AG04449 (cell line): ENCODE measurements around the gene GIMAP8.
"Not testable (repeated sequence)": the region's sequence is repeated elsewhere in the genome, so short reads cannot be mapped to it uniquely, and the experiment has no call there.

ENCODE experiments used
- CTCF ChIA-PET: fragments of 350-600 bp; formaldehyde crosslinking; extraction: SDS; loops from one replicate; lab custom pipeline; 2021; ENCODE audit warnings: antibody characterized with exemption; lab: Yijun Ruan, JAX
- POLR2A ChIA-PET: fragments of 400-600, 350-600 bp; formaldehyde crosslinking; extraction: SDS; loops from one replicate; lab custom pipeline; 2020; ENCODE audit warnings: antibody characterized with exemption, inconsistent platforms; lab: Yijun Ruan, JAX
- DNase-seq: peaks from one replicate; pipeline ENCODE4 v3.0.0-alpha.2; 2010; ENCODE audit warnings: low read depth, low spot score
- H3K4me3 ChIP-seq: 2 replicates; pipeline ENCODE4 v1.5.1; 2011; ENCODE audit warnings: low read depth, mild to moderate bottlenecking, control low read depth, low read length
- CTCF ChIP-seq: IDR thresholded peaks from one replicate; pipeline ENCODE4 v1.5.1; 2011; ENCODE audit warnings: mild to moderate bottlenecking, moderate library complexity, low read length, control low read depth, inconsistent platforms; ENCODE audit not compliant: insufficient read depth; ENCODE audit errors: missing control alignments

Gene GIMAP8

DNA sequence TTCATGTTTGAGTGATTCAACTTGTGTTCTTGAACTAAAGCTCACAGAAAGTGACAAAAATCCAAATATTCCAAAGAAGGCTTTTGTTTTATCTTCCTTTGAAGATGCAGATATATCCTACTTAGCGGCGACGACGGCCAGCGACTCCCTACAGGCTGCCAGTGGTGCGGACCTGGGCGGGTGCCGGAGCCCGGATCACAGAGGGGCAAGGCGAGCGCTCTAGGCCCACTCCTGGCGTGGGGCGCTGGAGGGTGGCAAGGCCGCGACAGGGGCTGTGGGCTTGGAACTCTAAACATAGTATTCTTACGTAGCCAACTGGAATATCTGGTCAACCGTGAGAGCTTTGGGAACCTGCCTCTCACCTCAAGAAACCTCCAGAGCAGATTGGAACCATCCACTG lies 63.3 kb downstream of the GIMAP8 start:
- no peak overlapping the region for H3K4me3 ChIP-seq
- no peak for TF ChIP-seq CTCF
- no peak for DNase-seq
- POLR2A ChIA-PET, result no interaction called here
- CTCF ChIA-PET, result no interaction called here

DNA sequence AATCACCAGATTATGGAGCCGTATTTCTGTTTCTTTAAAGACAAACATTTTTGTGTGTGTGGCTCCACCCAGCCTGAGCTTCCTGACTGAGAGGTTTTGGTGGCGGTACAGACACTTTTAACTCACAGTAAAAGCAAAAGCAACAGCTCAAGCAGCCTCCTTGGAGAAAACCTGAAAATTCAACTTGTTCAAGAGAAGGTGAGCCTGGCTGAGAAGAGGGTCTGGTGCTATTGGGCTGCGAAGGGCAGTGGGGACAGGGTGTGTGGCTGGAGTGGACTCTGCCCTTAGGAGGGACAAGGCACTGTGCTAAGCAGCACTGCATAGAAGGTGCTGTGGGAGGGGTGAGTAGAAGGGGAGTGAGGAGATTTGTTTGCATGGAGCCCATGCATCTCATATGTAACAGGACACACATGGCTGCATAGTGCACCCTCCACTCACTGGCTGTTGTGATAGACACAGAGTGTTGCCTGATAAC lies 64.4 kb downstream of the GIMAP8 start, which contains the start of gene GIMAP7:
TSS of gene GIMAP7 (plus strand) at position 125 of the 475 bp plus-strand sequence. CDS start 5,103 bp downstream, outside the sequence.
- ChIA-PET CTCF (no interaction called here), POLR2A (no interaction called here)
- no peak within 1 kb of the TSS for H3K4me3 ChIP-seq
- TF ChIP-seq CTCF, result no peak
- no peak for DNase-seq

GRCh38 chr7:150515248-150516147 lies 65.1 kb downstream of the GIMAP8 start:
- no peak for TF ChIP-seq CTCF
- ChIA-PET POLR2A (no interaction called here), CTCF (no interaction called here)
- no peak for DNase-seq
- H3K4me3 ChIP-seq, result no peak overlapping the region

- no peak for TF ChIP-seq CTCF
- H3K4me3 ChIP-seq, result no peak overlapping the region
- DNase-seq, result no peak
- CTCF ChIA-PET, result no interaction called here
- POLR2A ChIA-PET, result no interaction called here
Observed at GRCh38 chr7:150516956-150517745, 66.7 kb downstream of the GIMAP8 start.

DNA sequence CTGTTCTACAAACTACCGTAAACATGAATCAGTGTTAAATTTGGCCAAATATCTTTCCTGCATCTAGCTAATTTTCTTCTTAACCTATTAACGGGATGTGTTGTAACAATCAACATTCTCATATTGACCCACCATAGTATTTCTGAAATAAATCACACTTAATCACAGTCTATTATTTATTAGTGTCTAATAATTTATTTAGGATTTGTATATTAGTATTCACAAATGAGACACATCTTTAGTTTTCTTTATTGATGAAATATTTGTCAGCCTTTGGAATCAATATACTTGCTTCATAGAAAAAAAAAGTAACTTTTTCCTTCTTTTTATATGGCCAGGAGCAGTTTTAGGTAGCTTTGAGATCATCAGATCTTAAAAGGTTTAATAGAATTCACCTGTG lies 68.9 kb downstream of the GIMAP8 start:
- no peak overlapping the region for H3K4me3 ChIP-seq
- TF ChIP-seq CTCF, result no peak
- no peak for DNase-seq
- ChIA-PET CTCF (no interaction called here), POLR2A (no interaction called here)

- CTCF ChIA-PET, result no interaction called here
- DNase-seq, result no peak
- POLR2A ChIA-PET, result no interaction called here
- no peak for TF ChIP-seq CTCF
- H3K4me3 ChIP-seq, result no peak overlapping the region
Observed at GRCh38 chr7:150520145-150520544, 69.7 kb downstream of the GIMAP8 start.

- POLR2A ChIA-PET, DNase-seq, H3K4me3 ChIP-seq, CTCF ChIA-PET: not testable (repeated sequence)
Observed at GRCh38 chr7:150522931-150523330, 72.5 kb downstream of the GIMAP8 start.
